Activated T-cell treated with anti-CD3 and anti-CD28 coated beads, Interleukin-2, amount 50 U/mL, for 48 hours (primary cell): ENCODE results near the gene BBS9.

Source experiments
- DNase-seq, 2 experiments: peaks; one replicate each; pipeline ENCODE4 v3.0.0-alpha.2; 2020

The BBS9 gene

DNA sequence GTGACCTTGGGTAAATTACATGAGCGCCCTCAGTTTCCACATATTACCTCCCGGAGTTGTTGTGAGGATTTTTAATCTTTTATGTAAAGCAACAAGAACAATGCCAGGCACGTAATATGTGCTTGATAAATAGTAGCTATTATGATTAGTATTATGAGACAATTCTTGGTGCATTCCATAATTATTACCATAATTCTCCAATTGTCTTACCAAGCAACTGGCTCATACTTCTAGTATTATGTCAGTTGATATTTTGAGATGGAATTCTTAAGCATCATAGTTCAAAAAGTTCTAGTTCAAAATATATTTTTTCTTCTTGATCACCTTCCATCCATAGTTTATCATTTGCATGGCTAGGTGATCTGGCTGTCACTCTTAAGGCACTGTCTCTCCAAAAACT lies 259.0 kb downstream of the BBS9 start:
- no peak for DNase-seq

DNA sequence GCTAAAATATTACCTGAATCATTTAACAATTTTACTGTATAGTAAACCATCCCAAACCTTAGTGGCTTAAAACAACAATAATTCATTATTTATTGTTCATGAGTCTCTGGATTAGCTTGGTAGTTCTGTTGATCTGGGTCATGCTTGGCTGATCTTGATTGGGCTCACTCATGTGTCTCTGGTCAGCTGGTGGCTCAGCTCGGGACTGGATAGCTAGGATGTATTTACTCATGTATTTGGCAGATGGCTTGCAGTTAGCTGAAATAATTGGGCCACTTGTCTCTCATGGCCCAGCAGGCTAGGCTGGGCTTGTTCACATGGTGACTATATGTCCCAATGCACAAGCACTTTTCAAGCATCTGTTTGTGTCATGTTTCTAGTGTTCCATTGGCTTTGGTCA lies 262.8 kb downstream of the BBS9 start:
- DNase-seq: no peak

DNA sequence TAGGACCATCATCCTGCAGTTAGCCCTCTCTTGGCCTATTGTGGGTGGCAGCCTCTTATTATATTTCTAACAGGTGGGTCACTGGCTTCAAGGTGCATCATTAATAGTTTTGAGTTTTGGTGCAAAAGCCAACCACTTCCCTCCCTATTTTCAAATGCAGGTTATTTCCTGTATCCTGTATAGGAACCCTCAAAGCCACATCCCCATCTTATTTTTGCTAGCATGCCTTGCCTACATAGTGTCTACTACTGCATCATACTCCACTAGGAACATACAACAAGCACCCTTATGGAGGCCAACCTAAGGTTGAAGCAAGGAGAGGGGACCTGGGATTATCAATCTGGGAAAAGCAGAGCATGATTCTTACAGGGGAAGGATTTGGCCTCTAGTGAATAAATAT lies 264.4 kb downstream of the BBS9 start:
- no peak for DNase-seq

DNA sequence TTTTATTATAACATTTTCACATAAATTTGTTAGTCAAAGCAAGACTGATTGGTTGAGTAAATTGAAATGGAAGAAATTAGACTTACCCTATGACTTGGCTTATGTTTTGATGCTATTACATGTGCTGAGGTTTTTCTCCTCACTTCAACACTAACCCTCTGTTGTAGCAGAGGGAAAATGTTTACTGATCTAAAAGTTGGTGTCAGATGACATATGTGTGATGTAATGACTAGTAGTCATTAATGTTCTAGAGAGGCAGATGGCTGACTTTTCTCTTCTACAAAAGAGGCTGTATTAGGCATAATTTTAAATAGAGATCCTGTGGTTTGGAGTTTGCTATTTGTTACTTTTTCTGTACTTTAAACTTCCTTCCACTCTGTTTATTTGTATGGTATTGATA lies 266.0 kb downstream of the BBS9 start:
- no peak for DNase-seq

DNA sequence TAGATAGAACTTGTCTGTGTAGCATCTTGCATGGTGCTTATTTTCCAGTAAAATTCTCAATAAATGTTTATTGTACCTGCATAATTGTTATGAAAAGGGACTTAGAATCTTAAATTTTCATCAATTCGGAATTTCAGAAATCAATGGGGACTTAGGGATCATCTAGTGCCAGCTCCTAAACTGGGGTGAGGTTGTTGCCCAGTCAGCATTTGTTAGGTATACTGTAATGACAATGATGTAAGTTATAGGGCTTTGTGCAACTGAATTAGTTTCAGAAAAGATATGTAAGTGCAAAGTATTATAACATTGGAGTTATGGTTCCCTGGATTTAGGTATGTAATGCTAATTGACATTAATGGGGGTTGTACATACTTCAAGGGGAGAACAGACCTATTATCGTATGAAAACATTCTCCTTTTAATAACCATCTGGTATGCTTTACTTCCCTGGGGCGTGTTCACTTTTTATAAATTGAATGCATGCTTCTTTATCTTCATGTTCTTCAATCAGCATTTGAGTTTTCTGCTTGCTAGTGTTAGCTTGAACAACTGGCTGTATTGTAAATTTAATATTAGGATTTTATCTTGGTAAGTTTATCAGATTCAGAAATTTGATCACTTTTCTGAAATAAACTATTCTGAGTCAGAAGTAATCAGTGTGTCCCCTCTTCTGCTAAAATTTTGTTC lies 270.3 kb downstream of the BBS9 start:
- DNase-seq: no peak

DNA sequence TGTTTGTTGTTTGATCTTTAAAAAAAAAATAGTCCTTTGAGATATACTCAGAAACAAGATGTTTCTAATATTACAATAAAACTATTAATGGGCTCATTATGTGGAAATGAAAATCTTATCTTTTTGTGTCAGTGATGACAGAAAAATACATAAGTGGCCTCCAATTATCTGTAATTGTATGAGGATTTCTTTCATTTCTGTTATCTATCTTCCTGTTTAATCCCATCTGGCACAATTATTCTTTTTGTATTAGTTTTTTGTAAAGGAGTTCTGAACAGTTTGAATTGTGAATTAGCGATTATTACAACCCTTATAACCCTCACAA lies 270.8 kb downstream of the BBS9 start:
- DNase-seq: no peak

DNA sequence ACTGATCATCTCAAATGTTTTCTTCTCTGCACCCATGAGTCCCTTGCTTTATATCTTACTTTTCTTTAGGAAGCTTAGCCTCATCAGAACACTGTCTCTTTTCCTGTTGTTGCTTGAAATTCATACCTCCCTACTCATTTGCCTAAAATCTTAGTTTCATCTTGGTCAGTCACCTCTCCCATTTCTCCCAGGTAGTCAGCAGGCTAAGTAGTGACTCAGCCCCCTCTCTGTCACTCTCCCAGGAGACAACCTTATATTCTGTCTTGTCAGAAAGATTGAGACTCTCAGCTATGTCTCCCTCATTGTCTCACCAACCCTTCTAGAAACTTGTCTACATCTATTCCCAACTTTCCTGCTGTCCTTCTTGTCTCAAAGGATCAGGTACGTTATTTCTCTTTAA lies 280.9 kb downstream of the BBS9 start:
- no peak for DNase-seq

DNA sequence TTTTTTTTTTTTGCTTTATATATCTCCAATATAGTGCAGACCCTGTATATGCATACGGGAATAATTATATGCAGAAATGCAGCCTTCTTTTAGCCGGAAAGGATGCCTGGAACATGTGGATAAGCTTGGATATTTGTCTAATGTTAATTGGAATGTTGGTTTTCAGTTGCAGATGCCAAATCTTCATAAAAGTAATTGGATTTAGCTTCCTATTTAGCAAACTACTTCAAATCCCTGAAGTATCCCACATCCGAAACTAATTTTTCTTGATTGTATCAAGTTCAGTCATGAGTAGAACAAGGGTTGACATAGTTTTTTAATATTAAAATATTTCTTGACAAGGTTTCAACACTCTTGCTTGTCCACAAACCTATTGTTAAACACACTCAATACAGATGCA lies 281.7 kb downstream of the BBS9 start:
- no peak for DNase-seq

GRCh38 chr7:33412331-33412730 lies 283.0 kb downstream of the BBS9 start:
- DNase-seq: no peak

GRCh38 chr7:33418251-33418701 lies 288.9 kb downstream of the BBS9 start:
- no peak for DNase-seq

GRCh38 chr7:33420311-33420940 lies 291.1 kb downstream of the BBS9 start:
- DNase-seq: no peak

- no peak for DNase-seq
These were observed 292.1 kb downstream of the BBS9 start for GRCh38 chr7:33421429-33421828.

- DNase-seq: no peak
These were observed 292.8 kb downstream of the BBS9 start for GRCh38 chr7:33422141-33422540.

- no peak for DNase-seq
These were observed 293.7 kb downstream of the BBS9 start for GRCh38 chr7:33422825-33423645.

- DNase-seq: no peak
These were observed 294.3 kb downstream of the BBS9 start for GRCh38 chr7:33423646-33424020.

DNA sequence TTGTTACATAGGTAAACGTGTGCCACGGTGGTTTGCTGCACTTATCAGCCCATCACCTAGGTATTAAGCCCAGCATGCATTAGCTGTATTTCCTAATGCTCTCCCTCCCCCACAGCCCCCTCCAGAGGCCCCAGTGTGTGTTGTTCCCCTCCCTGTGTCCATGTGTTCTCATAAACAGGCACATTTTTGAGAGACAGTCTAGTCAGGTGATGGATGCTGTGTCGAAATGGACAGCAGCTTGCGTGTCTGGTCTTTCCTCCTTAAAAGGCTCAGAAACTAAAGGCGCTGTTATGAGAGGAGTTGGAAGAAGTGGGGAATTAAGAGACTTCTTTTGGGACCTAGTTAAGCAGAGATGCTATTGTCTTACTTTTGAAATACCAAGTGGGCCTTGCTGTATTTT lies 296.0 kb downstream of the BBS9 start:
- no peak for DNase-seq

DNA sequence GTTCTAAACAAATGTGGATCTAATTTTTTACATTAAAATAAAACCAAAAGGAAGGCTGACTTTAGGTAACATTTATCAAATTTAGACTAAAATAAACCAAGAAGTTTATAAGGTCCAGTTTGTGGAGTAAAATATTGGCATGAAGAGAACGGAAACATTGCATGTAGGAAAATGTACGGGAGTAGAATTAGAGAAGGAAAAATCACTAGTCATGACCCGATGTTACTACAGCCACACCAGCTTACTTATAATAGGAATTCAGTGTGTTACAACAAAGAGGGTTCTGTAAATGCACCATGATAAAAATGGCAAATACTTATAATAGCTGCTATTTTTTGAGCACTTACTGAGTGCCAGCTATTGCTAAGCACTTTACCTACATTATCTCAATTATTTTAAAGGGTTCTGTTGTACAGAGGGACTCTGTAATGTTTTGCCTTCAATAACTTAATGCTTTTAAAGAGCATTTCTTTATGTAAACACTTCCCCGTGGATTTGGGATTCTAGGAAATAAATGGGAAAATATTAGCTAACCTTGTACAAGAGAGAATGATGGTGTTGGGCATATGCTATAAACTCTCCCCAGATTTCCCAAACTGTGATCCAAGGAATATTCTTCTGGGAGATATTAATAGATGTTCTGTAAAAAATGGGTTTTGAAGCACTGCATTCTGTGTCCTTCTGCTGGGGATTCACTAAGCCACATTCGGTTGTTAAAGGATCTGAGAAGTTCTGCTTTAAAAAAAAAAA lies 296.7 kb downstream of the BBS9 start:
- no peak for DNase-seq

DNA sequence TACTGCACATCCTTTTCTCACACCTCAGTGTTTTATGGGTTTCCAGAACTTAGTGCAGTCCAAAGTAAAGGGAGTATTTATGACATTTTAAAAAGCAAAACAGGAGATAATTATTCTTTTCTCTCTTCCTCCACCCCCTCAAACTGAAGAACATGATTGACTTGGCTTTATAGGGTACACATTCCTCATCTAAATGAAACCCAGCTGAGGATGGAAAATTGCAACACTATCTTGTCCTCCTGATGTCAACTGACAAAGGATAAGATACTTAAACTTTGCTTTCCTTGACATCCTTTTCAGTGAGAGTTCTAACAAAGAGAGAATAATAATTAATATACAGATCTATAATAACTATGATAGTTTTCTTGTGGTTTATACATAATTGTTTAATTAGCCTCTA lies 299.1 kb downstream of the BBS9 start:
- DNase-seq: no peak

GRCh38 chr7:33431543-33431942 lies 302.2 kb downstream of the BBS9 start:
- no peak for DNase-seq

DNA sequence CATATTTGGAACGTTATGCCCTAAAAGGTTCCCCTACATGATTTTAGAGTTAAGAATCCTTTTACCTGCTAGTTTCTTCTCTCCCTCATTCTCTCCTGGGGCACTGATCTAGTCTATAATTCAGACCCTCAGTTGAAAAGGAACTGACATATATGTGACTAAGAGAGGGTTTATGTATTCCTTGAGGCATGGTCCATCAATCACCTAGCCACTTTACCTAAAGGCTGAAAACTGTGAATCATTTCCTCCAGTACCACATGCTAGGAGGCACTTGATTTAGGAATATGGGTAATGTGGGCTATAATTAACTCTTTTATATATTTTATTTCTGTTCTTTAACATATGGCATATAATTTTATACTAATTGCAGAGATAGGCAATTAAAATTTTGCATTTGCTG lies 303.5 kb downstream of the BBS9 start:
- no peak for DNase-seq

GRCh38 chr7:33433357-33433756 lies 304.0 kb downstream of the BBS9 start:
- no peak for DNase-seq

- no peak for DNase-seq
These were observed 315.1 kb downstream of the BBS9 start for GRCh38 chr7:33444511-33444910.

GRCh38 chr7:33446551-33446950 lies 317.2 kb downstream of the BBS9 start:
- DNase-seq: no peak

GRCh38 chr7:33448035-33448434 lies 318.7 kb downstream of the BBS9 start:
- DNase-seq: no peak
